Skeletal muscle satellite cell (primary cell): Measurements from ENCODE around the gene SFT2D1.

Source experiments
- H3K27me3 ChIP-seq: 2 replicates; pipeline ENCODE4 v1.7.0; 2013; ENCODE audit warnings: low read length; ENCODE audit not compliant: control insufficient read depth, insufficient read depth
- H3K36me3 ChIP-seq: 2 replicates; pipeline ENCODE4 v1.7.0; 2013; ENCODE audit warnings: mild to moderate bottlenecking, control low read depth, low read length; ENCODE audit not compliant: insufficient read depth
- H3K4me1 ChIP-seq: 2 replicates; pipeline ENCODE4 v1.7.0; 2013; ENCODE audit warnings: low read length; ENCODE audit not compliant: control insufficient read depth, insufficient read depth
- H3K4me2 ChIP-seq: 2 replicates; pipeline ENCODE4 v1.7.0; 2013; ENCODE audit warnings: mild to moderate bottlenecking, low read length
- H3K4me3 ChIP-seq: 2 replicates; pipeline ENCODE4 v1.7.0; 2013; ENCODE audit warnings: low read length
- H3K9ac ChIP-seq: 2 replicates; pipeline ENCODE4 v1.7.0; 2013; ENCODE audit warnings: mild to moderate bottlenecking, low read depth, low read length, moderate library complexity
- H3K9me3 ChIP-seq: replicated peaks from 2 replicates; pipeline ENCODE4 v1.7.0; 2013; ENCODE audit warnings: mild to moderate bottlenecking, control low read depth, low read length

Gene SFT2D1

DNA sequence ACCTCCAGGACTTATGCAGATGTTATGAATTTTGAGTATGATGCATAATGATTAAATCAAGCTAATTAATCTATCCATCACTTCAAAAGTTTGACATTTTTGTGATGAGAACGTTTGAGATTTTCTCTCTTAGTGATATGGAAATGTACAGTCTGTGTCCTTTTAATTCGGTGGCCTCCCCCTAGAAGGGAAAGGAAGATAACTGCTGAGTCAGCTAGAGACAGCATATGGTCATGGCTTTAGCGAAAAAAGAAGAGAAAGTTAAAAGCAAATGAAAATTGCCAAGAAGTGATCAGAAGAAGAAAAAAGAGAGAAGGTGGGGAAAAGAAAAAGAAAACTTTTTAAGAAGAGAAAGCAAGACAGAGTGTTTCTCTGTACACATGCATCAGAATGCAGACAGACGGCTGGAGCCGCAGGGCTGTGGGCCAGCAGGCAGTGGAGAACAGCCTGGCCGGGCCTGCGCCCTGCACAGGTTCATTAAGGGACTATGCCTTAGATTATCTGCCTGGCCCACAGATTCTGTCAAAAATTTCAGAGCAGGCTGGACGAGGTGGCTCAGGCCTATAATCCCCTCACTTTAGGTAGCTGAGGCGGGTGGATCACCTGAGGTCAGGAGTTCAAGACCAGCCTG is 41.9 kb downstream of the SFT2D1 start:
- Histone ChIP-seq H3K9ac (no peak overlapping the region), H3K36me3 (no peaks in the 10 kb centered on the region), H3K27me3 (peaks cover 16% of the 10 kb centered on the region), H3K9me3 (no peaks in the 10 kb centered on the region), H3K4me1 (no peaks in the 10 kb centered on the region), H3K4me2 (no peak overlapping the region), H3K4me3 (no peak overlapping the region)

DNA sequence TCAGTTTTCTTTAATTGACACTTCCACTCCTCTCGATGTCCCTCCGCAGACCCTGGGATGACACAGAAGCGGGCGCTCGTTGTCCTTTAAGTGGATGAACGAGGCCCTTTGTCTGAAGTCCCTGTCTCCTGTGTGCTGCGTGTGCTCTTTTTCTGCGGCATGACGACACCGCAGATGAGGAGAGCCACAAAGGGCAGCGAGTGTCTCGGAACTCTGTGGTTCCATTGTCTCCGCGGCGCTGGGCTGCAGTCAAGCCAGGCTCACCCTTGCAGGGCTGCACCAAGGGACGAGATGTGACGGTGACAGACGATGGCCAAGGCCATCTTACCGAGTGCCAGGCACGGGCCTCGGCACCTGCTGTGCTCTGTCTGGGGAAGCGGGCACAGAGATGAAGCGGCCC is 44.7 kb downstream of the SFT2D1 start:
- H3K4me3 ChIP-seq, result no peak overlapping the region
- H3K9ac ChIP-seq, result no peak overlapping the region
- H3K4me2 ChIP-seq, result no peak overlapping the region
- H3K9me3 ChIP-seq, result no peaks in the 10 kb centered on the region
- no peaks in the 10 kb centered on the region for H3K4me1 ChIP-seq
- H3K27me3 ChIP-seq, result peaks cover 11% of the 10 kb centered on the region
- no peaks in the 10 kb centered on the region for H3K36me3 ChIP-seq

DNA sequence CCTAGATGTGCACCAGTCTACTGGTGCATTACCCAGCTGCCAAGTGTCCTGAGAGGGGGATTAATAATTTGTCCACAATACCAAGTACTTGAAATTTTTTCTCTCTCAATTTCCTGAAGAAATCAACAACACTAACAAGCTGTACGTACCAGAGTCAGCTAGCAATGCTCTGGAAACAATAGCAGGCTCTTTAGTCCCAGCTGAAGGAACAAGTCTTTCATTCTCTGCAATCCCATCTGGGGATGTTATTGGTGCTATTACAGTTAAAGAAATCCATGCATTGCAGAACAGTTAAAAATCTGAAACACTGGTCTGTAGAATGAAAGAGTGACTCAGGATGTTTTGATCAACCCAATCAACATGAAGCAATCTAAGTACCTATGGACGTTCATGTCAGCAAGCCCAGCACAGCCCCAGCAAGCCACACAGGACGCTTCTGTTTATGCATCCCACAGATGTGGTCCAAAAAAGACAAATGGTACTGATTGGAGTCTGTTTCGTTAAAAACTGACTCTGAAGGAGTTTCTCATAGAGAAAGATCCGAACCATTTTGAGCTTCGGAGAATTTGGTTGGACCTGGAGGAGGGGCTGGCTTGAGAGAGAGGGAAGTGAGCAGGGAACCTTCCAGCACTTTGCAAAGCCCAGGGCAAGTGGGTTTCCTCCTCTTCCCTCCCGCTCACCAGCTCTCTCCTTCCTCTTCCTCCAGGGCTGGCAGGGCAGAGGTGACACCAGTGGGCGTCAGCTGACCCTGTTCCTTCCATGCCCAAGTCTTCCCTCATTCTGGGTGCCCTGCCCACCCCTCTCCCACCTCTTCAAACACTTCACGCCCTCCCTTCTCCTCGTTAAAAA is 46.1 kb downstream of the SFT2D1 start:
- peaks cover 17% of the 10 kb centered on the region for H3K27me3 ChIP-seq
- no peak overlapping the region for H3K4me2 ChIP-seq
- H3K9ac ChIP-seq, result no peak overlapping the region
- H3K4me1 ChIP-seq, result no peaks in the 10 kb centered on the region
- H3K36me3 ChIP-seq, result no peaks in the 10 kb centered on the region
- no peak overlapping the region for H3K4me3 ChIP-seq
- no peaks in the 10 kb centered on the region for H3K9me3 ChIP-seq

GRCh38 chr6:166293731-166294584 is 48.4 kb downstream of the SFT2D1 start:
- Histone ChIP-seq H3K27me3 (peaks cover 32% of the 10 kb centered on the region), H3K9me3 (no peaks in the 10 kb centered on the region)

GRCh38 chr6:166289207-166290060 is 52.9 kb downstream of the SFT2D1 start:
- Histone ChIP-seq H3K4me3 (no peak overlapping the region), H3K36me3 (no peaks in the 10 kb centered on the region), H3K4me2 (no peak overlapping the region), H3K27me3 (peaks cover 40% of the 10 kb centered on the region), H3K9ac (no peak overlapping the region), H3K4me1 (no peaks in the 10 kb centered on the region), H3K9me3 (no peaks in the 10 kb centered on the region)

More at GRCh38 chr6:166293731-166294584, 48.4 kb downstream of the SFT2D1 start:
- no peak overlapping the region for H3K4me3 ChIP-seq
- H3K9ac ChIP-seq, result no peak overlapping the region
- H3K36me3 ChIP-seq, result no peaks in the 10 kb centered on the region
- H3K4me2 ChIP-seq, result no peak overlapping the region
- no peaks in the 10 kb centered on the region for H3K4me1 ChIP-seq

DNA sequence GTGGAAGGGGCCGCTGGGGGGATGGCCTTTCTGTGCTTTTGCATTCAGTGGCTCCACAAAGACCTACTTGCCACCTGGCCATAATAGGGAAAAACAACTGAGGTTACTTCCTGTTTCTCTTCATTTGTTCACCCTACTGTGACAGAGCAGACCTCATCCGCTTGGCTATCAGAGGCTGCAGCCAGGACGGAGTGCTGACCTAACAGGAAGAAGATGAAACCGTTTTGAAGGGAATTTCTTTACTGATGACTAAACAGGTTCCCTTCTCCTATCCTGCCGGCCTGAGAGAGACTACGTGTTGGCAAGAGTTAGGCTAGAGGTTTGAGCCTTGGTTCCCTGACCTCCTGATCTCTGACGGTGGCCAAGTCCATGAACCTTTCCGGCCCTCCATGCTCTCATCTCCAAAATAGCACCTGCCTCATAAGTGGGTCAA is 55.5 kb downstream of the SFT2D1 start:
- no peaks in the 10 kb centered on the region for H3K36me3 ChIP-seq
- H3K9me3 ChIP-seq, result no peaks in the 10 kb centered on the region
- no peak overlapping the region for H3K9ac ChIP-seq

GRCh38 chr6:166285233-166285632 is 57.1 kb downstream of the SFT2D1 start:
- H3K9me3 ChIP-seq, result no peaks in the 10 kb centered on the region
- no peaks in the 10 kb centered on the region for H3K36me3 ChIP-seq
- no peaks in the 10 kb centered on the region for H3K4me1 ChIP-seq
- no peak overlapping the region for H3K4me2 ChIP-seq
- no peak overlapping the region for H3K9ac ChIP-seq
- peaks cover 54% of the 10 kb centered on the region for H3K27me3 ChIP-seq
- H3K4me3 ChIP-seq, result no peak overlapping the region

More for the DNA sequence above, 55.5 kb downstream of the SFT2D1 start:
- no peaks in the 10 kb centered on the region for H3K4me1 ChIP-seq
- no peak overlapping the region for H3K4me2 ChIP-seq
- no peak overlapping the region for H3K4me3 ChIP-seq
- peaks cover 54% of the 10 kb centered on the region for H3K27me3 ChIP-seq

GRCh38 chr6:166284640-166285039 is 57.7 kb downstream of the SFT2D1 start:
- Histone ChIP-seq H3K4me2 (no peak overlapping the region), H3K9ac (no peak overlapping the region), H3K27me3 (peaks cover 48% of the 10 kb centered on the region), H3K4me3 (no peak overlapping the region), H3K9me3 (no peaks in the 10 kb centered on the region), H3K36me3 (no peaks in the 10 kb centered on the region), H3K4me1 (no peaks in the 10 kb centered on the region)

DNA sequence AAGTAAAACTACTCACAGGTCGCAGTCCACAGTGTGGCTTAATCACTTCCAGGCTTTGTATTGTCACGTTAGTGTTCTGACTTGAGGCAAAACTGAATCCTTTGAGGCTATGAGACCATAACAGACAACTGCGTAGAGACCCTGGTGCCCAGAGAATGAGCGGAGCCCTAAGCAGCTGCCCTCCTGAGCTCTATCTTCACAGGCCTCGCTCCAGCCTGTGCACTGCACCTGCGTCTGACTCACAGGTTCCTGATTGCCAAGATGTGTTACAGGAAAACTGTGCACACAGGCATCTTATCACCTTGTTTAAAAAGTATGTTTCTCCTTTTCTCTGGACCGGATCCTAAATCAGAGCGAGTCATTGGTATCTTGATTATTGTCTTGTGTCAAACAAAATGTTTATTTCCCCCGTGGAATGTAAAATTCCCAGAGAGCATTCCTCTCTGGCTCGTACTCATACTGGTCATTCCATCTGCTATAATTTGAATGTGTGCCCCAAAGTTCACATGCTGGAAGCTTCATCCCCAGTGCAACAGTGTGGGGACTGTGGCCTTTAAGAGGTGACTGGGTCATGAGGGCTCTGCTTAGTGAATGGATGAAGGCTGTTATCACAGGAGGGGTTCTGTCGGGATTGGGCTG is 59.8 kb downstream of the SFT2D1 start:
- Histone ChIP-seq H3K36me3 (no peaks in the 10 kb centered on the region), H3K9me3 (no peaks in the 10 kb centered on the region), H3K4me2 (no peak overlapping the region), H3K9ac (no peak overlapping the region), H3K4me3 (no peak overlapping the region), H3K27me3 (peaks cover 47% of the 10 kb centered on the region), H3K4me1 (no peaks in the 10 kb centered on the region)

DNA sequence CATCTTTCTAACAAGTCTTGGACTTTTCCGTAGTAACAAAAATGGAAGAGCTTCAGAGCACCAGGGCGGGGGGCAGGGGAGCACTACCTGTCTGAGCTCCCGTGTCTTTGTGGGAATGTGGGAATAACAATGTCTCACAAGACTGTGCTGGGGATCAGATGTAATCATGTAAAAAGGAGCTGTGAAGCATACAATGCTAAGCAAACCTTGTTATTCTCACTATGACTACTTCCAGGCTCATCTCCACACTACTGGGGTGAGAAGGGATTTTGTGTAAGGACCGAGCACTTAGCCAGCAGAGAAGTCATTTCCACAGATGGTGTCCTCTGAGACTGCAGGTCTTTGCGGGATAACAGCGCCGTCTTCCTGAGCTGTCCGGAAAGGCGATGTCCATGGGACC is 61.2 kb downstream of the SFT2D1 start:
- Histone ChIP-seq H3K27me3 (peaks cover 57% of the 10 kb centered on the region), H3K9me3 (no peaks in the 10 kb centered on the region), H3K4me1 (peaks cover 5% of the 10 kb centered on the region), H3K4me2 (no peak overlapping the region), H3K9ac (no peak overlapping the region), H3K4me3 (no peak overlapping the region), H3K36me3 (no peaks in the 10 kb centered on the region)
